ENCODE results near the gene TRIM49D1. TPM values are rescaled to one million over a fixed set of nuclear protein-coding genes. Genes with fewer than 3 reads are reported as not detected.

The TRIM49D1 gene
- total and polyA plus RNA-seq, 2 of the 8 experiments (the other 6 are each of a cell fraction or from before 2014, with no cell fraction given), result not detected

Small RNA genes within 50 kb of the gene (small RNA-seq; reads per million reads assigned to genes)
- gene AP004607.1 (ENCODE audit: insufficient read depth), result not detected

Other genes starting within 250 kb of the TRIM49D1 start
- gene TRIM77, start 211.9 kb downstream of the TRIM49D1 start, total RNA-seq (2021; fragmentation: NEBNext Ultra II Directional; extraction: Animal tissue kit (Norgen Biotek cat#: 25700)), result not detected in 2 replicates
- gene TRIM77, start 211.9 kb downstream of the TRIM49D1 start, polyA plus RNA-seq (2011; rRNA removed), result not detected in 2 replicates
- gene TRIM49, start 113.7 kb downstream of the TRIM49D1 start, total RNA-seq (2021; fragmentation: NEBNext Ultra II Directional; extraction: Animal tissue kit (Norgen Biotek cat#: 25700)), result not detected in 2 replicates
- not detected in 2 replicates for gene TRIM49, start 113.7 kb downstream of the TRIM49D1 start, polyA plus RNA-seq (2011; rRNA removed)
- gene TRIM64B, start 43.8 kb downstream of the TRIM49D1 start, total RNA-seq (2021; fragmentation: NEBNext Ultra II Directional; extraction: Animal tissue kit (Norgen Biotek cat#: 25700)), result not detected in 2 replicates
- gene TRIM64B, start 43.8 kb downstream of the TRIM49D1 start, polyA plus RNA-seq (2011; rRNA removed), result not detected in 2 replicates
- gene TRIM49D2, start 1.8 kb upstream of the TRIM49D1 start, total RNA-seq (2021; fragmentation: NEBNext Ultra II Directional; extraction: Animal tissue kit (Norgen Biotek cat#: 25700)), result not detected in 2 replicates
- gene TRIM49D2, start 1.8 kb upstream of the TRIM49D1 start, polyA plus RNA-seq (2011; rRNA removed), result not detected in 2 replicates
- not detected in 2 replicates for gene TRIM64, start 43.8 kb upstream of the TRIM49D1 start, total RNA-seq (2021; fragmentation: NEBNext Ultra II Directional; extraction: Animal tissue kit (Norgen Biotek cat#: 25700))
- not detected in 2 replicates for gene TRIM64, start 43.8 kb upstream of the TRIM49D1 start, polyA plus RNA-seq (2011; rRNA removed)
- not detected in 2 replicates for gene TRIM49C, start 108.9 kb upstream of the TRIM49D1 start, total RNA-seq (2021; fragmentation: NEBNext Ultra II Directional; extraction: Animal tissue kit (Norgen Biotek cat#: 25700))
- not detected in 2 replicates for gene TRIM49C, start 108.9 kb upstream of the TRIM49D1 start, polyA plus RNA-seq (2011; rRNA removed)
- gene UBTFL1, start 163.7 kb upstream of the TRIM49D1 start, total RNA-seq (2021; fragmentation: NEBNext Ultra II Directional; extraction: Animal tissue kit (Norgen Biotek cat#: 25700)), result not detected in 2 replicates
- gene UBTFL1, start 163.7 kb upstream of the TRIM49D1 start, polyA plus RNA-seq (2011; rRNA removed), result not detected in 2 replicates
- gene NAALAD2, start 212.4 kb upstream of the TRIM49D1 start, total RNA-seq (2021; fragmentation: NEBNext Ultra II Directional; extraction: Animal tissue kit (Norgen Biotek cat#: 25700)), result 3.9 and 4.1 TPM in 2 replicates
- gene NAALAD2, start 212.4 kb upstream of the TRIM49D1 start, polyA plus RNA-seq (2011; rRNA removed), result 2.1 and 2.6 TPM in 2 replicates